ENCODE measurements around the gene WNK2.

Gene WNK2

DNA sequence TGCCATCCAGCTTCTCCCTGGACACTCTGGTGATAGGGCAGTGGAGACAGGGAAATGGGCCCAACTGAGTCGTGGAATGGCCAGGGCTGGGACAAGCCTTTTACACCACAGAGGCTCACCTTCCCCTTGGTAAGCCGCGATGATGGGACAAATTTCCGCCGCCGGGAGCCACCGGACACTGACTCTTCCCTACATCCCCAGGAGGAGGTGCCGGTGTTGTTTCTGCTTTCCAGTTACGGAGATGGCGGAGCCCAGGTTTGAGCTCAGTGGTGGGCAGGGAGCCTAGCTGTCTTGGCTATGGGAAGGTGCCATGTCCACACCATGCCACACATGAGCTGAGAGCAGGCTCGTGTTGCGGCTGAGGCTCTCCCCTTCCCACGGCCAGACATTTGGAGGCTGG is 19.9 kb upstream of the WNK2 start:
- DNase-seq: no peak

GRCh38 chr9:93166699-93167098 is 17.2 kb upstream of the WNK2 start:
- no peak for DNase-seq

- DNase-seq: no peak
Observed at GRCh38 chr9:93167185-93167584, 16.8 kb upstream of the WNK2 start.

- no peak for DNase-seq
Observed at GRCh38 chr9:93167838-93168237, 16.1 kb upstream of the WNK2 start.

- DNase-seq: no peak
Observed at GRCh38 chr9:93168581-93168980, 15.4 kb upstream of the WNK2 start.

DNA sequence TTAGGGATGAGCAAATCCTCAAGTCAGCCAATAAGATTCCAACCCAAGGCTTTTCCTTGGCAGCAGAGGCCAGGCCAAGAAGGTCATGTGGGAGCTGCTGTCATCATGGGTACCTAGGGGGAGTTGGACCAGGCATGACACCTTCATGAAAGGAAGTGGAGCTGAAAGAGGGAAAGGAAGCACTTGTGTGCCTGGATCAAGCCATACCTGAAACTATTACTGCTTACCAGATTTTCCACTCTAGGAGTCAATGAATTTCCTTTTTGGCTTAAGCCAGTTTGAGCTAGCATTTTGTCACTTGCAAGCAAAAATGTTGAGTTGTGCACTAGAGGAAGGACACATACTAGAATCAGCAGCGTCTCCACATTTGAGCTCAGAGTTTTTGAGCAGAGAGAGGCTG is 14.5 kb upstream of the WNK2 start:
- no peak for DNase-seq

DNA sequence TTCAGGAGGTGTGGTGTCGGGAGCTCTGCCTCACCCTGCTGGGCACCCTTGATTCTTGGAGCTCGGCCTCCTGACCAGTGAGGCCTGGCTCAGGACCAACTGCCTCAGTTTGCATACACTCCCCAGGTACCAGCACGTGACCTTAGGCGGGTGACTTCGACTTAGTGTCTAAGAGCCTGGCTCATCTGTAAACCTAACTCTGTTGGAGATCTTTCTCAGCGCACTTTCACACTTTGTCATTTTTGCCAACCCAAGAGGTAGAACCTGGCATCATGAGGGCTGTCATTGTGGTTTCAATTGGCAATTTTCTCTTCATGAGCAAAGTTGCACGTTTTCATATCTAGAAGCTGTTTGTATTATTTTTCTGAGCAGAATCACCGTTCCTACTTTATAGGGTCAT is 13.4 kb upstream of the WNK2 start:
- DNase-seq: no peak

GRCh38 chr9:93171261-93171990 is 12.5 kb upstream of the WNK2 start:
- DNase-seq: no peak

DNA sequence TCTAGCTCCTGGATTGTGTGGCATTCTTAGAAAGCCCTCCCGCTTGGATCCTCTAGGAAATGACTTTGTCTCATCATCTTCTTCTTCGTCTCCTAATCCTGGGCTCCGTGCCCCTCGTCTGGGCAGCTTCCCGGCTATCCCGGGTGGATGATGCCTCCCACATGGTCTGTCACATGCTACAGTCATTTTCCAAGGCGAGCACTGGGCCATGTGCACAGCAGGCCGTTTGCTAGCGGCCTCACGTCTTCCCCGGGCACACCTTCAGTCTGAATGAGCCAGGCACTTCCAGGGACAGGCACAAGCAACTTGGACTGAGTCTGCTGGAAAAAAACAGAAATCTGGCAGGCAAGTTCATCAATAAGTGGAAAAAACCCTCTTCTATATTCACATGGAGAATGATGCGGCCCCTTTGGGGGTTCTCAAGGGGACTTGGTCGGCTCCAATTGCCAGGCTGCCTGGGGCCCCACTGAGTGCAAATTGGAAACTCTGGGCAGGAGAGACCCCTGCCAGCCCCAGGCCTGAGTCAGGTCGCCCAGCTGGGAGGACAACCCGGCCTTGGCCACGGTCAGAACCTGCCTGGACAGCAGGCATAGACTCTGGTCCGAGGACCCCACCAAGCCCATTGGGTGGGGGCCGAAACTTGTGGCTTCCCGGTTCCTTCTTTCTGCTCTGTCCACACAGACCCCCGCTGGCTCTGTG is 11.1 kb upstream of the WNK2 start:
- no peak for DNase-seq

GRCh38 chr9:93173365-93174051 is 10.4 kb upstream of the WNK2 start:
- DNase-seq: no peak

- DNase-seq: no peak
Observed at GRCh38 chr9:93174976-93175375, 9.0 kb upstream of the WNK2 start.

- no peak for DNase-seq
Observed at GRCh38 chr9:93177676-93178075, 6.3 kb upstream of the WNK2 start.

- DNase-seq: no peak
Observed at GRCh38 chr9:93178851-93179786, 4.8 kb upstream of the WNK2 start.

DNA sequence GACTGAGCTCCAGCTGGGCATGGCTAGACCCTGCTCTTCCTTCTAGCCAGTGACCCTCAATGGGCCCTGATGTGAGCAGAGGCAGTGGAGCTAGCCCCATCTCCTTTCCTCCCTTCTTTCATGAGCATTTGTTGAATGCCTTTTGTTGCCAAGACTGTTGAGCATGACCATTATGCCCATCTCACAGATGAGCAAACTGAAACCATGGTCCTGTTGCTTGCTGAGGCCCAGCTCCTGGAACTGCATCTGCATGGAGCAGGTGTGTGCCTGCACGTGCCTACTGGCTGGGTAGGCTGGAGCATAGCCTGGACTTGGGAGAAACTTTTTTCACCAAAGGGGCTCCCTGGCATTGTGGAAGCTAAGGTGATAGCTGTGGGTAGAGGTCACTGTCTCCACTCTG is 3.0 kb upstream of the WNK2 start:
- no peak for DNase-seq

DNA sequence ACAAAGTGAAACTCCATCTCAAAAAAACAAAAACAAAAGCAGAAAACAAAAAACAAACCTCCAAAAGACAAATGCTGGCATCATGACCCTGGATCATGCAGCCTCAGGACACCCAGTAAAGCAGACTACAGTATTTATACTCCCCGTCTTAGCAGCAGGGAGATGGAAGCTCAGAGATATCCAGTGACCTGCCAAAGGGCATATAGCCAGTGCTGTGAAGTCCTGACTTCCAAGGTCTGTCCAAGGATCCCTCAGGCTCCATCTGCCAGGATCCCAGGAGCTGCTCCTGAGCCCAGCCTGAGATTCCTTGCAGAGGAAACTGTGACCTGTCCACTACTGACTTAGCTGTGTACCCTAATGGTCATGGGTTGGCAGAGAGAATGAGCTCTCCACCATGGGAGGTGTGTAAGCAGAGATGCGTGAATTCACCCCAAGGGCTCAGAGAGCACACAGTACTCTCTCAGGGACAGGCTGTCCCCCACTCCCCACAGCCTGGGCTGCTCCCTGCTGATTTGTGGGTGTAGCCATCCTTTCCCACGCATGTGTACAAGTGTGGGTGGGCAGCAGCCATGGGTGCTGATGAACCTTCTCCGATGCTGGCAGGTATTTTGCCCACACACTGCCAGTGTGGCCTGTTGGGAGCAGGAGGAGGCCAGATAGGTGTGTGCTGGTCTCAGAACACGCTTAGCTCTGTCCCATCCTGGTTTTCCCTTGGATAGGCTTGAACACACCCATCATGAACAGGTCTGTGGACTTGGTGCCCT is 2.1 kb upstream of the WNK2 start:
- DNase-seq: no peak

GRCh38 chr9:93182572-93182971 is 1.4 kb upstream of the WNK2 start:
- no peak for DNase-seq

- no peak for DNase-seq
Observed at GRCh38 chr9:93183131-93183662, 742 bp upstream of the WNK2 start.

GRCh38 chr9:93184432-93185265 is 710 bp downstream of the WNK2 start:
- no peak for DNase-seq

- DNase-seq: no peak
Observed at GRCh38 chr9:93185266-93186214, 1.6 kb downstream of the WNK2 start.

All from NCI-H1417 treated with DMSO at 0.1 percent for 48 hours (cell line).